GM21723 (cell line): ENCODE measurements around the gene EML1.

Experiments used
- ATAC-seq: cut with Tn5 transposase; IDR thresholded peaks from one replicate; pipeline ENCODE4 v1.9.1; 2021; ENCODE audit warnings: mild to moderate bottlenecking, moderate library complexity; ENCODE audit not compliant: unreplicated experiment

The EML1 gene

GRCh38 chr14:99982537-99983250, 189.5 kb downstream of the EML1 start:
- ATAC-seq, result peak; percentile 72

GRCh38 chr14:99983251-99984015, 190.2 kb downstream of the EML1 start:
- ATAC-seq, result no peak

GRCh38 chr14:99984036-99984435, 190.8 kb downstream of the EML1 start:
- ATAC-seq, result no peak

- no peak for ATAC-seq
Measured at GRCh38 chr14:99986396-99986795, 193.2 kb downstream of the EML1 start.

- ATAC-seq, result no peak
Measured at GRCh38 chr14:99989032-99989431, 195.8 kb downstream of the EML1 start.

- ATAC-seq, result no peak
Measured at GRCh38 chr14:99990268-99991170, 197.3 kb downstream of the EML1 start.

GRCh38 chr14:99991331-99991730, 198.1 kb downstream of the EML1 start:
- ATAC-seq, result no peak
